ENCODE data around the gene EGFR.
A peak's percentile ranks its signal among the peaks of the same experiment; 100 is the strongest.

DNA sequence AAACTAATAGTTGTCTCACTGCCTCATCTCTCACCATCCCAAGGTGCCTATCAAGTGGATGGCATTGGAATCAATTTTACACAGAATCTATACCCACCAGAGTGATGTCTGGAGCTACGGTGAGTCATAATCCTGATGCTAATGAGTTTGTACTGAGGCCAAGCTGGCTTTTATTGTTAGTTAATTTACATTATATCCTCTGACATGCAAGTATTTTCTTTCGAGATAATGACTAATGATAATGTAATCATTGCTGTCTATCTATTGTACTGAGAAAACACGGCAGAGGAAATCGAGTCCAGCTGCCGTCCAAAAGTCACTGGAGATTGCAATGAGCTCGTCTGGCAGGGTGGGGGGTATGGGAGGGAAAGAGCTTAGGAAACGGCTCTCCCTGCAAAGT is 173.9 kb downstream of the EGFR start:
- TF ChIP-seq EP300 (IDR thresholded peaks at IDR 0.05; ENCODE audit: borderline replicate concordance in 1 of 2, low read depth in 1 of 2, low read length in 1 of 2) (peak; percentile 99 to 100), POLR2AphosphoS5 (IDR thresholded peaks at IDR 0.05; ENCODE audit: low read depth, low read length) (peak; percentile 95)
- TF ChIP-seq, protein P1, sequence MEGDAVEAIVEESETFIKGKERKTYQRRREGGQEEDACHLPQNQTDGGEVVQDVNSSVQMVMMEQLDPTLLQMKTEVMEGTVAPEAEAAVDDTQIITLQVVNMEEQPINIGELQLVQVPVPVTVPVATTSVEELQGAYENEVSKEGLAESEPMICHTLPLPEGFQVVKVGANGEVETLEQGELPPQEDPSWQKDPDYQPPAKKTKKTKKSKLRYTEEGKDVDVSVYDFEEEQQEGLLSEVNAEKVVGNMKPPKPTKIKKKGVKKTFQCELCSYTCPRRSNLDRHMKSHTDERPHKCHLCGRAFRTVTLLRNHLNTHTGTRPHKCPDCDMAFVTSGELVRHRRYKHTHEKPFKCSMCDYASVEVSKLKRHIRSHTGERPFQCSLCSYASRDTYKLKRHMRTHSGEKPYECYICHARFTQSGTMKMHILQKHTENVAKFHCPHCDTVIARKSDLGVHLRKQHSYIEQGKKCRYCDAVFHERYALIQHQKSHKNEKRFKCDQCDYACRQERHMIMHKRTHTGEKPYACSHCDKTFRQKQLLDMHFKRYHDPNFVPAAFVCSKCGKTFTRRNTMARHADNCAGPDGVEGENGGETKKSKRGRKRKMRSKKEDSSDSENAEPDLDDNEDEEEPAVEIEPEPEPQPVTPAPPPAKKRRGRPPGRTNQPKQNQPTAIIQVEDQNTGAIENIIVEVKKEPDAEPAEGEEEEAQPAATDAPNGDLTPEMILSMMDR (IDR thresholded peaks at IDR 0.05): no peak

All from SK-N-SH (cell line).